HCT116 (cell line): ENCODE data around the gene GABBR2. TPM values are rescaled to one million over a fixed set of nuclear protein-coding genes. Genes with fewer than 3 reads are reported as not detected.

Experiments used
- ATAC-seq: fragments of 200-7000 bp; cut with Tn5 transposase; 2 replicates; pipeline ENCODE4 v1.9.1; 2020; ENCODE audit warnings: mild to moderate bottlenecking, moderate library complexity
- BruUV-seq: library from RNA; stranded (reverse); fragments of 400-500 nt; replicated peaks from 2 replicates; lab custom pipeline; 2021; lab: Mats Ljungman, UMichigan
- CTCF ChIA-PET: fragments of 300-600 bp; sonication (Branson Sonifier 250); formaldehyde crosslinking; loops from one replicate; lab custom pipeline; 2021; ENCODE audit warnings: antibody characterized with exemption; lab: Charles Lee
- POLR2A ChIA-PET: fragments of 300-600, 350-600 bp; sonication (Branson Sonifier 250); formaldehyde crosslinking; loops from one replicate; lab custom pipeline; 2021; ENCODE audit warnings: antibody characterized with exemption; lab: Charles Lee
- RAD21 ChIA-PET, 2 experiments: fragments of 300-600 bp; sonication (Branson Sonifier 250); formaldehyde crosslinking; loops; one replicate each; lab custom pipeline; 2023; ENCODE audit warnings: low total read pairs in 2 of 2; ENCODE audit not compliant: uncharacterized antibody in 2 of 2, unreplicated experiment in 2 of 2, low non-redundant PET in 1 of 2; lab: Charles Lee
- DNase-seq: peaks from one replicate; pipeline ENCODE4 v3.0.0-alpha.2; 2010; ENCODE audit warnings: low read depth, low spot score
- H2AFZ ChIP-seq: fragments of 200-600 bp; shearing (Covaris generic), sonication (generic); 2 replicates; pipeline ENCODE4 v1.6.1; 2017; ENCODE audit warnings: low read depth, mixed run types, mixed read lengths, antibody characterized with exemption, low read length; ENCODE audit not compliant: poor library complexity, severe bottlenecking
- H3K27ac ChIP-seq: 2 replicates; pipeline ENCODE4 v1.5.1; 2012; ENCODE audit warnings: low read depth, low read length
- H3K27me3 ChIP-seq: fragments of 200-600 bp; sonication (generic); 2 replicates; pipeline ENCODE4 v1.6.1; 2016; ENCODE audit warnings: mixed run types, low read length, mixed read lengths; ENCODE audit not compliant: insufficient read depth
- H3K36me3 ChIP-seq, 2 experiments: fragments of 200-500 bp in 1 of 2; fragments of 200-600 bp in 1 of 2; sonication (Bioruptor generic) in 1 of 2; sonication (generic) in 1 of 2; 2 replicates each; pipeline versions ENCODE4 v1.5.1 to v1.6.1; 2014 to 2016; ENCODE audit warnings: low read length in 2 of 2, inconsistent platforms in 1 of 2, mixed read lengths in 1 of 2, mixed run types in 1 of 2; ENCODE audit not compliant: insufficient read depth in 2 of 2, control insufficient read depth in 1 of 2
- H3K4me1 ChIP-seq, 2 experiments: fragments of 200-600 bp in 1 of 2; sonication (generic) in 1 of 2; 2 replicates each; pipeline versions ENCODE4 v1.5.1 to v1.6.1; 2012 to 2017; ENCODE audit warnings: low read length in 2 of 2, inconsistent platforms in 1 of 2, mild to moderate bottlenecking in 1 of 2, mixed read lengths in 1 of 2, mixed run types in 1 of 2, moderate library complexity in 1 of 2; ENCODE audit not compliant: insufficient read depth in 2 of 2, control insufficient read depth in 1 of 2
- H3K4me2 ChIP-seq: fragments of 200-600 bp; sonication (generic); 2 replicates; pipeline ENCODE4 v1.6.1; 2017; ENCODE audit warnings: mixed run types, low read length, mixed read lengths
- H3K4me3 ChIP-seq, 2 experiments: fragments of 200-600 bp in 1 of 2; sonication (generic) in 1 of 2; replicated peaks in 1 of 2; 2 replicates each; pipeline ENCODE4 v1.5.1; 2011 to 2016; ENCODE audit warnings: low read length in 2 of 2, control low read depth in 1 of 2, low read depth in 1 of 2, mild to moderate bottlenecking in 1 of 2, mixed read lengths in 1 of 2, mixed run types in 1 of 2
- H3K79me2 ChIP-seq: fragments of 200-600 bp; sonication (generic); 2 replicates; pipeline ENCODE4 v1.6.1; 2017; ENCODE audit warnings: mild to moderate bottlenecking, mixed run types, low read length, moderate library complexity, mixed read lengths; ENCODE audit not compliant: insufficient read depth
- H3K9ac ChIP-seq: fragments of 200-600 bp; sonication (generic); 2 replicates; pipeline ENCODE4 v1.6.1; 2016; ENCODE audit warnings: low read length, mixed read lengths
- H3K9me2 ChIP-seq: fragments of 200-600 bp; sonication (generic), shearing (Covaris generic); 2 replicates; pipeline ENCODE4 v1.6.1; 2017; ENCODE audit warnings: mixed run types, mild to moderate bottlenecking, moderate library complexity; ENCODE audit not compliant: insufficient read depth
- H3K9me3 ChIP-seq, 2 experiments: fragments of 200-500 bp in 1 of 2; fragments of 200-600 bp in 1 of 2; sonication (Bioruptor generic) in 1 of 2; sonication (generic) in 1 of 2; 2 replicates each; pipeline ENCODE4 v1.6.1; 2014 to 2017; ENCODE audit warnings: low read length in 2 of 2, mixed read lengths in 2 of 2, inconsistent platforms in 1 of 2, low read depth in 1 of 2, mild to moderate bottlenecking in 1 of 2, mixed run types in 1 of 2, moderate library complexity in 1 of 2; ENCODE audit not compliant: control insufficient read depth in 1 of 2, insufficient read depth in 1 of 2
- H4K20me1 ChIP-seq: fragments of 200-600 bp; sonication (generic), shearing (Covaris generic); 2 replicates; pipeline ENCODE4 v1.6.1; 2017; ENCODE audit warnings: mixed run types, mild to moderate bottlenecking, moderate library complexity; ENCODE audit not compliant: insufficient read depth
- CEBPB ChIP-seq: IDR thresholded peaks from 2 replicates; pipeline ENCODE4 v1.6.1; 2012; ENCODE audit warnings: low read depth
- EGR1 ChIP-seq: IDR thresholded peaks from 2 replicates; pipeline ENCODE4 v1.6.1; 2012; ENCODE audit warnings: low read depth
- ELF1 ChIP-seq: IDR thresholded peaks from 2 replicates; pipeline ENCODE4 v1.6.1; 2012; ENCODE audit warnings: low read depth, borderline replicate concordance
- EZH2 ChIP-seq: fragments of 200-600 bp; sonication (generic); IDR thresholded peaks from 2 replicates; pipeline ENCODE4 v1.6.1; 2017; ENCODE audit warnings: antibody characterized with exemption, mixed run types
- EZH2phosphoT487 ChIP-seq: fragments of 200-600 bp; IDR thresholded peaks from 2 replicates; pipeline ENCODE4 v1.6.1; 2018; ENCODE audit warnings: antibody characterized with exemption, borderline replicate concordance
- FOSL1 ChIP-seq: IDR thresholded peaks from 2 replicates; pipeline ENCODE4 v1.6.1; 2012; ENCODE audit warnings: low read depth
- POLR2A ChIP-seq: IDR thresholded peaks from 2 replicates; pipeline ENCODE4 v1.7.0; 2011; ENCODE audit warnings: borderline replicate concordance; ENCODE audit not compliant: insufficient read depth, insufficient read length; ENCODE audit errors: extremely low read depth
- POLR2AphosphoS5 ChIP-seq: IDR thresholded peaks from 2 replicates; pipeline ENCODE4 v1.6.1; 2011; ENCODE audit warnings: mild to moderate bottlenecking, low read depth, low read length, moderate library complexity
- RAD21 ChIP-seq: IDR thresholded peaks from 2 replicates; pipeline ENCODE4 v1.6.1; 2012; ENCODE audit warnings: low read depth, mild to moderate bottlenecking
- SIN3A ChIP-seq: IDR thresholded peaks from 2 replicates; pipeline ENCODE4 v1.6.1; 2012; ENCODE audit warnings: low read depth
- TCF7L2 ChIP-seq: IDR thresholded peaks from 2 replicates; pipeline ENCODE4 v1.7.0; 2011; ENCODE audit warnings: borderline replicate concordance, inconsistent platforms; ENCODE audit not compliant: insufficient read depth, insufficient read length; ENCODE audit errors: extremely low read depth
- YY1 ChIP-seq: IDR thresholded peaks from 2 replicates; pipeline ENCODE4 v1.6.1; 2011; ENCODE audit warnings: low read length, low read depth, moderate library complexity, mild to moderate bottlenecking; ENCODE audit not compliant: insufficient replicate concordance; ENCODE audit errors: extremely low read depth
- ZFX ChIP-seq: fragments of 450-650 bp; IDR thresholded peaks from 2 replicates; pipeline ENCODE4 v1.6.1; 2017
- ZNF274 ChIP-seq: fragments of 200-500 bp; sonication (Bioruptor generic); IDR thresholded peaks from 2 replicates; pipeline ENCODE4 v1.6.1; 2014; ENCODE audit warnings: mild to moderate bottlenecking, low read depth, low read length, inconsistent platforms
- intact Hi-C: fragments of 100-400 bp; cut with micrococcal nuclease; formaldehyde crosslinking; loops from 2 replicates; pipeline ENCODE4 v1.10.0; 2022
- total RNA-seq: library from RNA; stranded (reverse); gene quantifications from one replicate; pipeline ENCODE4 v1.2.1, GENCODE V29; 2021; ENCODE audit not compliant: unreplicated experiment
- TF ChIP-seq, protein P1 (sequence below), 3 experiments: fragments of 200-600 bp in 1 of 3; sonication (generic) in 1 of 3; IDR thresholded peaks in 2 of 3; conservative IDR thresholded peaks in 1 of 3; 2 replicates each; pipeline ENCODE4 v1.5.1; 2012 to 2017; ENCODE audit warnings: low read depth in 2 of 3, low read length in 2 of 3, antibody characterized with exemption in 1 of 3, borderline replicate concordance in 1 of 3, control low read depth in 1 of 3, mild to moderate bottlenecking in 1 of 3, mixed read lengths in 1 of 3, mixed run types in 1 of 3, moderate library complexity in 1 of 3; ENCODE audit not compliant: insufficient read depth in 1 of 3
- TF ChIP-seq, protein P2 (sequence below): IDR thresholded peaks from 2 replicates; pipeline ENCODE4 v1.6.1; 2011; ENCODE audit warnings: mild to moderate bottlenecking, low read length, moderate library complexity; ENCODE audit not compliant: insufficient replicate concordance; ENCODE audit errors: extremely low read depth

Gene GABBR2
- total RNA-seq, 1 experiment from 2014 or later = 0.15 TPM

DNA sequence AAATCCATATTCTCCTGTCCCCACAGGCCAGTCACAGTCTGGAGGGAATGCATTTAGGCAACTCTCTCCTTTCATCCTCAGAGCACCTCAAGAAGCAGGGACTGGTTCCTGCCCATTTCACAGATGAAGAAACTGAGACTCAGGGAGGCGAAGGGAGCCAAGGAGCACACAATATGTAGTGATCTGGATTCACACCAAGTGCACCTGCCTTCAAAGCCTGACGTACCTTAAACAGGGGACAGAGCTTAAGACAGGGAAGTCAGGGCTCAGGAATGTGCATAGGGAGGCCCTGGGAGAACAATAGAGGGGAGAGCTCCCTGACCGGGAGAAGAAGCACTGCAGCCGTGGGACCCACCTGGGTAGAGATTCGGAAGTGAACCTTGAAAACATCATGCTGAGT, 83.0 kb downstream of the GABBR2 start:
- ATAC-seq (no peak), DNase-seq (no peak)
- no peaks in the 10 kb centered on the region for H3K9me3 ChIP-seq
- H3K4me3 ChIP-seq = no peak overlapping the region
- H2AFZ ChIP-seq = no peak overlapping the region
- H3K9ac ChIP-seq = no peak overlapping the region
- no peak overlapping the region for H3K27ac ChIP-seq
- H3K79me2 ChIP-seq = no peaks in the 10 kb centered on the region
- POLR2A ChIA-PET = no interaction called here
- TF ChIP-seq POLR2AphosphoS5 (no peak), SIN3A (no peak), ZNF274 (no peak), EZH2 (no peak), RAD21 (no peak)
- TF ChIP-seq, protein P1, sequence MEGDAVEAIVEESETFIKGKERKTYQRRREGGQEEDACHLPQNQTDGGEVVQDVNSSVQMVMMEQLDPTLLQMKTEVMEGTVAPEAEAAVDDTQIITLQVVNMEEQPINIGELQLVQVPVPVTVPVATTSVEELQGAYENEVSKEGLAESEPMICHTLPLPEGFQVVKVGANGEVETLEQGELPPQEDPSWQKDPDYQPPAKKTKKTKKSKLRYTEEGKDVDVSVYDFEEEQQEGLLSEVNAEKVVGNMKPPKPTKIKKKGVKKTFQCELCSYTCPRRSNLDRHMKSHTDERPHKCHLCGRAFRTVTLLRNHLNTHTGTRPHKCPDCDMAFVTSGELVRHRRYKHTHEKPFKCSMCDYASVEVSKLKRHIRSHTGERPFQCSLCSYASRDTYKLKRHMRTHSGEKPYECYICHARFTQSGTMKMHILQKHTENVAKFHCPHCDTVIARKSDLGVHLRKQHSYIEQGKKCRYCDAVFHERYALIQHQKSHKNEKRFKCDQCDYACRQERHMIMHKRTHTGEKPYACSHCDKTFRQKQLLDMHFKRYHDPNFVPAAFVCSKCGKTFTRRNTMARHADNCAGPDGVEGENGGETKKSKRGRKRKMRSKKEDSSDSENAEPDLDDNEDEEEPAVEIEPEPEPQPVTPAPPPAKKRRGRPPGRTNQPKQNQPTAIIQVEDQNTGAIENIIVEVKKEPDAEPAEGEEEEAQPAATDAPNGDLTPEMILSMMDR (IDR thresholded peaks at IDR 0.05 in 2 of 3, conservative IDR thresholded peaks at IDR 0.05 in 1 of 3; ENCODE audit: borderline replicate concordance in 1 of 3, insufficient read depth in 1 of 3, low read depth in 2 of 3, low read length in 2 of 3) = no peak
- TF ChIP-seq, all 23 proteins: peak for 0
- H4K20me1 ChIP-seq = no peaks in the 10 kb centered on the region
- H3K4me2 ChIP-seq = no peak overlapping the region
- intact Hi-C loops = no loop called here
- no peaks in the 10 kb centered on the region for H3K4me1 ChIP-seq
- ChIA-PET CTCF (no interaction called here), RAD21 (no interaction called here)
- H3K9me2 ChIP-seq = no peaks in the 10 kb centered on the region
- peaks cover 30% of the 10 kb centered on the region for H3K27me3 ChIP-seq
- BruUV-seq = no TSS peak
- no peaks in the 10 kb centered on the region for H3K36me3 ChIP-seq

DNA sequence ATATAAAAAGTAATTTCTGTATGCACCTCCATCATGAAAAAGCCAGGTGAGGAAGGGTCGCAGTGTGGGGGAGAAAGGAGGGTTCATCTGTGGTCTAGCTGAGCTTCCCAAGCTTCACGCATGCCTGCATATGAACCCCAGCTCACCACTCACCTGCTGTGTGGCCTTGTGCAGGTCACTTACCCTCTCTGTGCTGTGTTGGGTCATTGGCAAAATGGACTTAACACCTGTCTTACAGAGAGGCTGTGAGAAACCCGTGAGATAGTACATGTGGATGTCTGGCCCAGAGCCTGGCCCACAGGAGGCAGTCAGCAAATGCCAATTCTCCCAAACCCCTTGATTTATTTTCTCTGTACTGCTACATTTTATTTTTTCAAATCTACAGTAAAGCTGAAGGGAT, 88.9 kb downstream of the GABBR2 start:
- DNase-seq (no peak), ATAC-seq (no peak)
- no peaks in the 10 kb centered on the region for H3K36me3 ChIP-seq
- BruUV-seq = no TSS peak
- no peak overlapping the region for H2AFZ ChIP-seq
- CTCF ChIA-PET = no interaction called here
- H3K9me3 ChIP-seq = no peaks in the 10 kb centered on the region
- H3K4me1 ChIP-seq = no peaks in the 10 kb centered on the region
- H3K27ac ChIP-seq = no peak overlapping the region
- peaks cover 10% of the 10 kb centered on the region for H3K27me3 ChIP-seq
- RAD21 ChIA-PET = no interaction called here
- no peaks in the 10 kb centered on the region for H3K79me2 ChIP-seq
- POLR2A ChIA-PET = no interaction called here
- no peak overlapping the region for H3K9ac ChIP-seq
- H3K4me2 ChIP-seq = no peak overlapping the region
- H4K20me1 ChIP-seq = no peaks in the 10 kb centered on the region
- intact Hi-C loops = no loop called here
- no peaks in the 10 kb centered on the region for H3K9me2 ChIP-seq
- H3K4me3 ChIP-seq = no peak overlapping the region
- TF ChIP-seq POLR2A = no peak
- TF ChIP-seq TCF7L2 = no peak
- TF ChIP-seq, protein P2, sequence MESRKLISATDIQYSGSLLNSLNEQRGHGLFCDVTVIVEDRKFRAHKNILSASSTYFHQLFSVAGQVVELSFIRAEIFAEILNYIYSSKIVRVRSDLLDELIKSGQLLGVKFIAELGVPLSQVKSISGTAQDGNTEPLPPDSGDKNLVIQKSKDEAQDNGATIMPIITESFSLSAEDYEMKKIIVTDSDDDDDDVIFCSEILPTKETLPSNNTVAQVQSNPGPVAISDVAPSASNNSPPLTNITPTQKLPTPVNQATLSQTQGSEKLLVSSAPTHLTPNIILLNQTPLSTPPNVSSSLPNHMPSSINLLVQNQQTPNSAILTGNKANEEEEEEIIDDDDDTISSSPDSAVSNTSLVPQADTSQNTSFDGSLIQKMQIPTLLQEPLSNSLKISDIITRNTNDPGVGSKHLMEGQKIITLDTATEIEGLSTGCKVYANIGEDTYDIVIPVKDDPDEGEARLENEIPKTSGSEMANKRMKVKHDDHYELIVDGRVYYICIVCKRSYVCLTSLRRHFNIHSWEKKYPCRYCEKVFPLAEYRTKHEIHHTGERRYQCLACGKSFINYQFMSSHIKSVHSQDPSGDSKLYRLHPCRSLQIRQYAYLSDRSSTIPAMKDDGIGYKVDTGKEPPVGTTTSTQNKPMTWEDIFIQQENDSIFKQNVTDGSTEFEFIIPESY = no peak
- no peak for TF ChIP-seq CEBPB
- no peak for TF ChIP-seq EZH2
- no peak for TF ChIP-seq EGR1
- no peak for TF ChIP-seq ELF1
- no peak for TF ChIP-seq POLR2AphosphoS5
- TF ChIP-seq ZFX = no peak
- no peak for TF ChIP-seq FOSL1
- no peak for TF ChIP-seq EZH2phosphoT487
- no peak for TF ChIP-seq YY1
